Glutamatergic neuron (in vitro differentiated cells): ENCODE data around the gene FBXL5. TPM values are rescaled to one million over a fixed set of nuclear protein-coding genes. Genes with fewer than 3 reads are reported as not detected.

Source experiments
- DNase-seq: peaks from one replicate; pipeline ENCODE4 v3.0.0; 2022
- H3K27ac Mint-ChIP-seq: one replicate; pipeline ENCODE4 v1.8.0; 2020; ENCODE audit warnings: mild to moderate bottlenecking, mixed read lengths, inconsistent platforms; ENCODE audit not compliant: unreplicated experiment
- H3K27me3 Mint-ChIP-seq: one replicate; pipeline ENCODE4 v1.8.0; 2020; ENCODE audit warnings: mild to moderate bottlenecking, moderate library complexity, mixed read lengths, inconsistent platforms; ENCODE audit not compliant: unreplicated experiment
- H3K36me3 Mint-ChIP-seq: one replicate; pipeline ENCODE4 v1.8.0; 2020; ENCODE audit warnings: mild to moderate bottlenecking, mixed read lengths, inconsistent platforms; ENCODE audit not compliant: unreplicated experiment
- H3K4me1 Mint-ChIP-seq: one replicate; pipeline ENCODE4 v1.8.0; 2020; ENCODE audit warnings: mild to moderate bottlenecking, low read depth, mixed read lengths, inconsistent platforms; ENCODE audit not compliant: unreplicated experiment
- H3K4me3 Mint-ChIP-seq: one replicate; pipeline ENCODE4 v1.8.0; 2020; ENCODE audit warnings: mild to moderate bottlenecking, mixed read lengths, inconsistent platforms; ENCODE audit not compliant: unreplicated experiment
- H3K9me3 Mint-ChIP-seq: one replicate; pipeline ENCODE4 v1.8.0; 2020; ENCODE audit warnings: mild to moderate bottlenecking, moderate library complexity, mixed read lengths, inconsistent platforms; ENCODE audit not compliant: unreplicated experiment
- total RNA-seq: library from RNA; stranded (reverse); fragmentation: NEBNext Ultra II Directional; extraction: Animal tissue kit (Norgen Biotek cat#: 25700); gene quantifications from one replicate; pipeline ENCODE4 v1.2.1, GENCODE V29; 2021; ENCODE audit not compliant: unreplicated experiment
- TF ChIP-seq, protein P1 (sequence below): fragments of 200-600 bp; sonication (generic); IDR thresholded peaks from one replicate; pipeline ENCODE4 v1.5.0; 2021; ENCODE audit not compliant: partially characterized antibody, unreplicated experiment

Gene FBXL5
- total RNA-seq, 1 donor from 2014 or later = 62.2 TPM

DNA sequence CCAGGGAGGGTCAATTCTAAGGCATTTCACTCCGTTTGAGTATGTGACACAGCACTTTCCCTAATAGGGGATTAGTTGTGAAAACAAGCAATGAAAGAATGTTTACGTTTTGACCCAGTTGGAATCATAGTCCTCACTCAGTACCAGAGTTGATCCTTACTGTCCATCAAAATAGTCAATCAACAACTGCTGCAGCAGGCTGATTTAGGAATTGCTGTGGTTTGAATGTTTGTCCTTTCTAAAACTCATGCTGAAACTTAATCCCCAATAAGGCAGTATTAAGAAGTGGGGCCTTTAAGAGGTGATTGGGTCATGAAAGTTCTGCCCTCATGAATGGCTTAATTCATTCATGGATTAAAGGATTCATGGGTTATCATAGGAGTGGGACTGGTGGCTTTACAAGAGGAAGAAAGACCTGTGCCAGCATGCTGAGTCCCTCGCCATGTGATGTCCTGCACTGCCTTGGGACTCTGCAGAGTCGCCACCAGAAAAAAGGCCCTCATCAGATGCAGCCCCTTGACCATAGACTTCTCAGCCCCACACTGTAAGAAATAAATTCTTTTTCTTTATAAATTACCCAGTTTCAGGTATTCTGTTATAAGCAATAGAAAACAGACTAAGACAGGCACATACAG lies 3.1 kb upstream of the FBXL5 start:
- Mint-ChIP-seq H3K27ac (no peak overlapping the region), H3K36me3 (no peaks in the 10 kb centered on the region), H3K9me3 (peaks cover 6% of the 10 kb centered on the region), H3K27me3 (peaks cover 11% of the 10 kb centered on the region), H3K4me1 (peaks cover 8% of the 10 kb centered on the region), H3K4me3 (no peak overlapping the region)
- DNase-seq = no peak
- TF ChIP-seq, protein P1, sequence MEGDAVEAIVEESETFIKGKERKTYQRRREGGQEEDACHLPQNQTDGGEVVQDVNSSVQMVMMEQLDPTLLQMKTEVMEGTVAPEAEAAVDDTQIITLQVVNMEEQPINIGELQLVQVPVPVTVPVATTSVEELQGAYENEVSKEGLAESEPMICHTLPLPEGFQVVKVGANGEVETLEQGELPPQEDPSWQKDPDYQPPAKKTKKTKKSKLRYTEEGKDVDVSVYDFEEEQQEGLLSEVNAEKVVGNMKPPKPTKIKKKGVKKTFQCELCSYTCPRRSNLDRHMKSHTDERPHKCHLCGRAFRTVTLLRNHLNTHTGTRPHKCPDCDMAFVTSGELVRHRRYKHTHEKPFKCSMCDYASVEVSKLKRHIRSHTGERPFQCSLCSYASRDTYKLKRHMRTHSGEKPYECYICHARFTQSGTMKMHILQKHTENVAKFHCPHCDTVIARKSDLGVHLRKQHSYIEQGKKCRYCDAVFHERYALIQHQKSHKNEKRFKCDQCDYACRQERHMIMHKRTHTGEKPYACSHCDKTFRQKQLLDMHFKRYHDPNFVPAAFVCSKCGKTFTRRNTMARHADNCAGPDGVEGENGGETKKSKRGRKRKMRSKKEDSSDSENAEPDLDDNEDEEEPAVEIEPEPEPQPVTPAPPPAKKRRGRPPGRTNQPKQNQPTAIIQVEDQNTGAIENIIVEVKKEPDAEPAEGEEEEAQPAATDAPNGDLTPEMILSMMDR = no peak

DNA sequence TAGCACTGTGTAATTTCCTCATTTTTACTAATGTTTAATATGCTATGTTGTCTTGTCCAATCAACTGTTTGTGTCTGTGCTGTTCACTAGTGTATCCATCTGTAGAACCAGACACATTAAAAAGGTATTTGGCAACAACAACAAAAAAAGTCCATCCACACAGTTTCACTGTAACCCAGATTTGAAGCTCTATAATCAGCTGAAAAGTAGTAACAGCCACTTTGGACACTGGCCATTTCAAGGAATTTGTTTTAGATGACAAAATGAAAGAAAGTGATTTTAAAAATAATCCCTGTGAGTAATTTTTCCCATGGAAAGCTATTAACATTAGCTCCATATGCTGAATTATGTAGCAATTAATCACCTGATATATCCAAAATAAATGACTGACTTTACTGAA lies 2.2 kb upstream of the FBXL5 start:
- TF ChIP-seq, protein P1 = no peak
- Mint-ChIP-seq H3K4me3 (no peak overlapping the region), H3K27ac (no peak overlapping the region)

DNA sequence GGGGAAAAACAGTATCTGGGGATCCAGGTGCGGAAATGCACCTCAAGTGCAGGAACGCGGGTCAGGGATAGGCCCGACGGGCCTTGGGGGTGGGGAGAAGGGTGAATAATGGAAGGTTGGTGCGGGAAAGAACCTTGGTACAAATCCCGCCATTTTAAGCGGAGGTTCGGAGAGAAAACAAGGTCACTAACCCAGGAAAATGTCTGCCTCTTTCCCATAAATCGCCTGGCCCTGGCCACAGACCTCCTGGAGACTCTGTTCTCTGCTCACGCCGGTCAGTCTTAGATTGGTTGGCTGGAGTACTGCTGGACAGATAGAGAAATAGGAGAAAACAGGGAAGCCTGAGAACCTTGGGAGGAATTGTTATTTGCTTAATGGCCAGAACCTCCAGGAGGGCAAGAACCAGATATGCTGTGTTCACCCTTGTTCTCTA lies 897 bp upstream of the FBXL5 start:
- Mint-ChIP-seq H3K36me3 (no peaks in the 10 kb centered on the region), H3K4me3 (peak overlapping the region; percentile 93), H3K27ac (peak overlapping the region; percentile 99), H3K9me3 (peaks cover 6% of the 10 kb centered on the region), H3K27me3 (peaks cover 11% of the 10 kb centered on the region), H3K4me1 (peaks cover 14% of the 10 kb centered on the region)
- TF ChIP-seq, protein P1 = no peak
- no peak for DNase-seq

More for the DNA sequence above, 2.2 kb upstream of the FBXL5 start:
- H3K36me3 Mint-ChIP-seq = no peaks in the 10 kb centered on the region
- H3K27me3 Mint-ChIP-seq = peaks cover 11% of the 10 kb centered on the region
- peaks cover 6% of the 10 kb centered on the region for H3K9me3 Mint-ChIP-seq
- H3K4me1 Mint-ChIP-seq = peaks cover 10% of the 10 kb centered on the region
- DNase-seq = no peak

DNA sequence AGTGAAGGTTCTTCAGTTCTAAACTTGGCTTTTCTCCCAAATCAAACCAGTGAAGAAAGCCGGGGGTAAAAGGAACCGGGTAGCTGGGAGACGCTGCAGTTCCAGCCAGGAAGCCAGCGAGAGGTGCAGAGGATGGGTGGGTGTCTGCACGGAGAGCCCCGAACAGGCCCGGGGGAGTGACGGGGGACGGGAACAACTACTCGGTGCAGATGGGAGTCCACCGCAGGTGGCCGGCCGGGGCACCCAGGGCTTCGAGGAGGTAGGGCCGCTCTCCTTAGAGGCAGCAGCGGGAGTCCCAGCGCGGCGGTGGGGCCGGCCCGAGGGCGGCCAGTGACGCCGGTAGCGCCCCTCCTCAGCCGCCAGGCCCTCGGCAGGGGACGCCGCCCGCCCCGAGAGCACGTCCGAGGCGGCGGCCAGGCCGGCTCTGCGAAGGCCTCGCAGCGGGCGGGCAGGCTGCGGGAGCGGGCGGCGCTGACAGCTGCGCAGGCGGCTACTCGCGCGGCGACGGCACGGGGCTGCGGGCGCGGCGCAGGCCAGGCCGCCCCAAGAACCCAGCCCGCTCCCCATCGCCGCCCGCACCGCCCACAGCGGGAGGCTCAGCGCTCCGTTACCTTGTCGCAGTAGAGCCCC lies 449 bp downstream of the FBXL5 start:
- Mint-ChIP-seq H3K27ac (peak overlapping the region; percentile 93), H3K4me1 (peaks cover 20% of the 10 kb centered on the region), H3K27me3 (peaks cover 11% of the 10 kb centered on the region)

More for the DNA sequence above, 449 bp downstream of the FBXL5 start:
- Mint-ChIP-seq H3K4me3 (peak overlapping the region; percentile 94), H3K36me3 (no peaks in the 10 kb centered on the region), H3K9me3 (peaks cover 6% of the 10 kb centered on the region)
- peak; percentile 65 for DNase-seq
- TF ChIP-seq, protein P1 = no peak
